NCI-H1694 (cell line): ENCODE data around the gene ACTR6.
"Not testable (repeated sequence)": the region's sequence is repeated elsewhere in the genome, so short reads cannot be mapped to it uniquely, and the experiment has no call there.

Source experiments
- DNase-seq: peaks from one replicate; lab custom pipeline; 2025; lab: John Stamatoyannopoulos, UW

ACTR6 gene

DNA sequence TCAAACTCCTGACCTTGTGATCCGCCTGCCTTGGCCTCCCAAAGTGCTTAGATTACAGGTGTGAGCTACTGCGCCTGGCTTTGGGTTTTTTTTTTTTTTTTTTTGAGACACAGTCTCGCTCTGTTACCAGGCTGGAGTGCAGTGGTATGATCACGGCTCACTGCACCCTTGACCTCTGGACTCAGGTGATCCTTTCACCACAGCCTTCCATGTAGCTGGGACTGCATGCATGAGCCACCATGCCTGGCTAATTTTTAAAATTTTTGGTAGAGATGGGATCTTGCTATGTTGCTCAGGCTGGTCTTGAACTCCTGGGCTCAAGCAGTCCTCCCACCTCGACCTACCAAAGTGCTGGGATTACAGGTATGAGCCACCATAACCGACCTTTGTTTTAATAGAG is 21.6 kb downstream of the ACTR6 start:
- not testable (repeated sequence) for DNase-seq

DNA sequence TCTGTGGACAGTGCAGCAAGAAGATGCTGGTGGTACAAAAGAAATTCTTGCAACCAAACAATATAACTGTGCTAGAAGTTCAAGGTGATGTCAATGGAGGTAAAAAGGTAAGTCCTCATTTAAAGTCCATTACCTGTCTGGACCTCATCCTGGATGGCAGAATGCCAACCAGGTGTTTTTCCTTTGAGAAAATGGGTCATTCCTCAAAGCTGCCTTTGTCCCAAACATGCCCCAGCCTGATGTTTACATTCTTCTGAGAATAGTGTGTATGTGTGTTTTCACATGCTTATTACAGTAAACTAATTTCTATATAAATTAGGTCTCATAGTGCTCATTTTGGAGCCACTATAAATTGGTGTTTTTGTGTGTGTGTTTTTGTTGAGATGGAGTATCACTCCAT is 24.9 kb downstream of the ACTR6 start:
- DNase-seq = no peak

DNA sequence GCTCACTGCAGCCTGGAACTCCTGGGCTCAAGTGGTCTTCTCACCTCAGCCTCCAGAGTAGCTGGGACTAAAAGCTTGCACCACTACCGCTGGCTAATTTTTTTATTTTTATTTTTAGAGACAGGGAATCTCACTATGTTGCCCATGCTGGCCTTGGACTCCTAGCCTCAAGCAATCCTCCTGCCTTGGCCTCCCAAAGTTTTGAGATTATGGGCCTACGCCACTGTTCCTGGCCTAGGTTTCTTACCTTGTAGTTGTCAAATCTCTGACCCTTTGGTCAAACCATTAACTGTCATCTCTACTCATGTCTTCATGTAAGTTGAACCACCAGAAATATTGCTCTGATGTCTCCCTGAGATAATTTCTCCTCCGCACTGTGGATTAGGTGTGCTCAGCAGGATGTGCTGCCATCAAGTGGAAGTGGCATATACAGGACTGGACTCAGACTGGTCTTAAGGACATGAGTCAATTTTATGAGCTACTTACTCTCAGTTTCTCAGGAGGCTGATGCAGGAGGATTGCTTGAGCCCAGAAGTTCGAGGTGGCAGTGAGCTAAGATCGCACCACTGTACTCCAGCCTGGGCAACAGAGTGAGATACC is 28.5 kb downstream of the ACTR6 start:
- DNase-seq = no peak

DNA sequence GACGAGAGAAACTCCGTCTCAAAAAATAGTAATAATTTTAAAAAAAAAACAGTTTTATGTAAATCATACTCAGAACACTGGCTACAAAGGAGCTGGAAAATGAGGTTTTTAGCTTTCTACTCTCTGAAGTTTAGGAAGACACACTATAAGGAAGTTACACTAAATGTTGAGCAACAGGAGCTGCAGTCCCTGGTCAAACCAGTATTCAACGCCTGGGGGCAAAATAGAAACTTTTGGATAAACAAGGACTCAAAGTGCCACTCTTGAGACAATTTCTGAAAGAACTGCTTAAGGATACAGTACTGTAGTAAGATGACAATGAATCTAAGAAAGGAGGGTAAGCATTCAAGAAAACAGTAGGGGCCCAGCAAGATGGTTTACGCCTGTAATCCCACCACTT is 29.3 kb downstream of the ACTR6 start:
- no peak for DNase-seq

DNA sequence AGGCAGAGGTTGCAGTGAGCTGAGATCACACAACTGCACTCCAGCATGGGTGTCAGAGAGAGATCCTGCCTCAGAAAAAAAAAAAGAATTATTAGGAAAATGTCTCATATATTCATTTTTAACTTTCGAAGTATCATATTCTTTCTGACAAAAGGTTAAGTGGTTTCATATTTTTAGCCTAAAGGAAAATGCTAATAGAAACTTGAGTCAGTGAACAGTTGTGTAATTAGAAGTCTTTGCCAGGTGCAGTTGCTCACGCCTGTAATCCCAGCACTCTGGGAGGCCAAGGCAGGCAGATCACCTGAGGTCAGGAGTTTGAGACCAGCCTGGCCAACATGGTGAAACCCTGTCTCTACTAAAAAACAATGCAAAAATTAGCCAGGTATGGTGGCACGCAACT is 31.3 kb downstream of the ACTR6 start:
- not testable (repeated sequence) for DNase-seq

DNA sequence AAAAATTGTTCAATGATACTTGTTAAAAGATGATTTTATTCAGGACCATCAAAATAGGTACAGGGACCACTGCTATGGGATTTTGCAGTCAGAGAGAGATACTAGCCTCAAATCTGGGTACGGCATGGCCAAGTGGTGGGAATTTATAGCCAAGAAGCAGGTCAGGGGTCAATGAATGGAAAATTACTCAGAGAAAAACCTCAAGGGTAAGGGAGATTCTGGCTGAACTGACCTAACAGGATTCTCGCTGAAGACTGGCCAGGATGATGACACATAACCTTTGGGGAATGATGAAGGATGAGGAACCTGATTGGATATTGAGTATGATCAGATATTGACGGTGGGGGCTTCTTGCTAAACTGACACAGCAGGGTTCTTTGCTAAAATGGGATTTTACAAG is 33.6 kb downstream of the ACTR6 start:
- DNase-seq = no peak

DNA sequence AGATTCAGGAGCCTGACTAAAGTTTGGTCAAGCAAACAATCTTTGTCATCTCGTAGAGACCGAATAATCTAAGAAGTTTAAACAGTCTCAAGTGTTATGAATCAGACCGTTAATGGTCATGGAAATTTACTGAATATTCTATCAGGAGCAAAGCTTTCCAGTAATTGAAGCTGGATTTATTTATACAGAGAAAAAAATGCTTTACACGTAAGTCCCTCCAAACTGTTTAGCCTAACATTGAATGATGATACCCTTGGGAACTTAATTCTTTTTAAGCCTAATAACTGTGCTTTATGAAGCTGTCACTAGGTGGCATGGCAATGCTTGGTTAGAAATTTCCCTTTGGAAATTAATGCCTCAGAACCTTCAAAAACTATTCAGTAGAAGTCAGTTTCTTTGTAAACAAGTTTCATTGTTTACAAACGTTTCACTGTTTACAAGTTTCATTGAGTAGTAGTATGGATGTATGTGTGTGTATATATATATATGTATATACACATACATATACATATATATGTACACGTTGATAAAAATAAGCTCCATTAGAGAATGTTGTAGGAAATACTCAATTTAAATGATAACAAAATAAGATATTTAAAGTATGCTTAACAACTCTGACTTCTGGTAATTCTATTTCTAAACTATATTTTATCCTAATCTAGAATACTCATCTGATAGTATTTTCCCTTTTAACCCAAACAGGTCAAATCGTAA is 34.1 kb downstream of the ACTR6 start:
- peak; percentile 59 for DNase-seq

DNA sequence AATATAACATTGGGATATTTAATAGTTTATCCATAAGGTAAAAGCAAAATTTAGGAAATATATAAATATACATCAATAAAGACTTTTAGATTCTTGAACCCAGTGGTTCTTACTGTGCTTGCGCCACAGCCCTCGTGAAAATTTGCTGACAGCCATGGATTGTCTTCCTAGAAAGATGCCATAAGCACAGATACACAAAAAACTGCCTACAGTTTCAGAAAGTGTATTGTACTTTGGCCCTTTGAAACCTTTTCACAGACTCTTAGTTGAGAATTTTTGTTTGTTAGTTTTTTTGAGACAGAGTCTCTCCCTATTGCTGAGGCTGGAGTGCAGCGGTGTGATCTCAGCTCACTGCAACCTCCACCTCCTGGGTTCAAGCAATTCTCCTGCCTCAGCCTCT is 38.2 kb downstream of the ACTR6 start:
- no peak for DNase-seq

DNA sequence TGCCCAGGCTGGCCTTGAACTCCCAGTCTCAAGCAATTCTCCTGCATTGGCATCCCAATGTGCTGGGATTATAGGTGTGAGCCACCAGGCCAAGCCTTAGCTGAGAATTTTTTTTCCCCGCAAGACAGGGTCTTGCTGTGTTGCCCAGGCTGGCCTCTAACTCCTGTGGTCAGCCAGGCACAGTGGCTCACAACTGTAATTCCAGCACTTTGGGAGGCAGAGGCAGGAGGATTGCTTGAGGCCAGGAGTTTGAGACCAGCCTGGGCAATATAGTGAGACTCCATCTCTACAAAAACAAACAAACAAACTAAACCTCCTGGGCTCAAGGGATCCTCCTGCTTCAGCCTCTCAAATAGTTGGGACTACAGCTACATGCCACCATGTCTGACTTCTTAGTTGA is 39.0 kb downstream of the ACTR6 start:
- no peak for DNase-seq

DNA sequence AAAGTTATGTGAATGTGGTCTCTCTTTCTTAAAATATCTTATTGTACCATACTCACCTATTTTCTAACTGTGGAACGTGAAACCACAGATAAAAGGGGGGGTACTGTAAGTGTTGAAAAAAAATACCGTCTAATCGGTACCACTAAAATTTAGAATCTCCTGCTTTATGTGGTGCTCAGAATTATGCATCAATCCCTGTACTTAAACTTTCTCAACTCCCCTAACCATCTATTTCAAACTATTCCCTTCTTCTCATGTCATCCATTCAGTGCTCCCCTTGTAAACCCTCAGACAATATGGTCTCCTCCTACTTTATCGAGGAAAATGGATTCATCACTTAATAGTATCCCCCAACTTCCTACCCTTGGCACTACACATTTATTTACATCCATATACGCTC is 42.5 kb downstream of the ACTR6 start:
- DNase-seq = no peak

DNA sequence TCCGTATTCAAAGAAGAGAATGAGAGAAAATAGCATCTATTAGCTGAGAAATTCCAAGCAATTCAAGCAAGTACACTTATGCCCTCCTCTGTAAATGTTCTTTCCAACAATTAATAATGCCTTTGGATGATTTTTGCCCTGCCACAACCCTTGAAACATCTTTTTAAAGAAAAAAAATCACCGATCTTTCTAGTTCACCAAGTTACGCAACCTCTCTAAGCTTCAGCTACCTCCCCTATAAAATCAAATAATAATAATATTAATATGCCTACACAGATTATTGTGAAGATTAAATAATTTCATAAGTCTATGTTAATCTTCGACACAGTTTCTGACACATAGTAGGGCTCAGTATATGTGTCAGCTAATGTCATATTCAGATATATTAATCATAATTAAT is 47.1 kb downstream of the ACTR6 start:
- no peak for DNase-seq

DNA sequence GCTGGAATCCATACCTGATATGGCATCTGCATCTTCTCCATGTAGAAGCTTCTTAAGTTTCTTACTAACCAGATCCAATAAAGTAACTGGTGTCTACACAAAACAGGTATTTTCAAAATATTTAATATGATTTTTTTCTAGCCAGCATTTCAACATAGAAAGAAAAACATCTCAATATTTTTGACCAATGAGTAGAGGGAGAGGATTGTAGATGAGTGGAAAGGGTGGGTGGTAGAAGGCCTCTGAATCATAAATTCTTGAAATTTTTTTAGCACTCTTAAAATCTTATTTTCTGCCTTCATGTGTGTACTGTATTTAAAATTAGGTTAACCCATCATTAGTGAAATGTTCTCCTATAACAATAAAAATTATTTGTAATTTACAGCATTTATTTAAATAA is 48.3 kb downstream of the ACTR6 start:
- no peak for DNase-seq

DNA sequence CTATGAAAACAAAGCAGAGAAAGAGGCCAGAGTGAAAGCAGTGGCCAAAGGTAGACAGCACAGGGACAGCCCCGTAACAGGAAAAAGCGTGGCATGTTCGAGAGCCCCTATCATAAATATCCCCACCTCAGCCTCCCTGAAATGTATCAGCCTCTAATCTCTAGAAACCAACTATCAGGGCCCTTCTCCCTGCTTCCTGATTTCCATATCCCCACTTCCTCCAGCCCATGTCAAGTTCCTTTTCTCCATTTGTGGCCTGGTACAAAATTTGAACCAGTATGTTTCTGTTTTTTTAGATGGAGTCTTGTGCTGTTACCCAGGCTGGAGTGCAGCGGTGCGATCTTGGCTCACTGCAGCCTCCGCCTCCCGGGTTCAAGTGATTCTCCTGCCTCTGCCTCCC is 49.3 kb downstream of the ACTR6 start:
- DNase-seq = no peak

DNA sequence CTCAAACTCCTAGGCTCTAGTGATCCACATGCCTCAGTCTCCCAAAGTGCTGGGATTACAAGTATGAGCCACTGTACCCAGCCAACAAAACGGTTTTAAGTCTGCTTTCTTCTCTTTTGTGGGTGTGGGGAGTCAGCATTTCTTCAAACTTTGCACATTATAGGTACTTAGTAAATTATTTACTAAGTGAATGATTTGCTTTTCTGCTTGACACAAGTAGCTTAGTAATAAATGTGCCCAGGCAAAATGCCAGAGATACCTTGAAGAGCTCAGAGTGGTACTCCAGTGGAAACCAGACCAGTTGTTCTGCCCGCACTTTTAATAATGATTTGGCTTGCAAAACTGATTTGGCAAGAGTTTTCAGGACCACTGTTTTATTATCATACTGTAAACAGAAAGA is 51.3 kb downstream of the ACTR6 start:
- no peak for DNase-seq

DNA sequence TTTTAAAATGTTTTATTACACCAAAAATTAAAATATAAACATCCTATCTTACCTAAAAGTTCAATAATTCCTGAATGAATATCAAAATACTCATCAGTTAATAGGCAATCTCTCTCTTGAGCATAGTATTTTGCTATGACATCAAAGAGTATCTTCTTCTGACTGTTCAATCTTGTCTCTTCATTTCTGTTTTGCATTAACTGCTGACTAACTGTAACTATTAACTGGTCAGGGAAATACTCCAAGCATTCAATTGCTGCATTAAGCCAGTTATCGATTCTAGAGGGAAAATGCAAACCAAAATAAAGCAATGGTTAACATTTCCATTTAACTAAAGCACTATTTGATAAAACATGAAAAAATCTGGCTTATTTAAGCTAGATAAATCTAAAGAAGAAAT is 52.8 kb downstream of the ACTR6 start:
- no peak for DNase-seq

DNA sequence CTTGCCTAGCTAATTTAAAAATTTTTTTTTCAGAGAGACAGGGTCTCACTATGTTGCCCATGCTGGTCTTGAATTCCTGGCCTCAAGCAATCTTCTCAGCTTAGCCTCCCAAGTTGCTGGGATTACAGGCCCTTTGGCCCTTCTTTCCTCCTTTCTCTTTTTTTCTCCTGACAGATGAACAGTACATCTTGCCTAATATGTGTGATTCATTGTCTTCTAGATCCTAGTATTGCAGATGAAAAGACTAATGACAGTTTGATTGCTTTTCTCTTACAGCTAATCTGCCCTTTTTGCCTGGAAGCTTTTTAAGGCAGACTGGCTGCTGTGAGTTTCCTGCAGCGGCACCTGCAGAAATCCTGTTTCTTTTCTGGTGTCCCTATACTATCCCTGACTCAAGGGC is 54.3 kb downstream of the ACTR6 start:
- no peak for DNase-seq

DNA sequence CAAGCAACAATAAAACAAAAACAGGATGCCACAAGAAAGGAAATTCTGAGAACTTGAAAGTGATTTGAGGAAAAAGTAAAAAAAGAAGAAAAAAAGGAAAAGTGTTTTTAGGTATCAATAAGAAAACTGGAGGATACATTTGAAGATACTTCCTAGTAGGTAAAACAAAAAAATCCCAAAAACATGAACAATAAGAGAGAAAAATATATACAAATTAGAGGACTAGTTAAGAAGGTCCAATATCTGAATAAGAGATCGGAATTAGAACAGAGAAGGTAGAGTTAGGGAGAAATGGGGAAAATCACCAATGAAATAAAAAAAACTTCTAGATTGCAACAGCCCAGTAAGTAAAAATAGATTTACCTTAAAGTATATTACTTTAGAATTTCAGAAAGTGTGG is 57.5 kb downstream of the ACTR6 start:
- no peak for DNase-seq

DNA sequence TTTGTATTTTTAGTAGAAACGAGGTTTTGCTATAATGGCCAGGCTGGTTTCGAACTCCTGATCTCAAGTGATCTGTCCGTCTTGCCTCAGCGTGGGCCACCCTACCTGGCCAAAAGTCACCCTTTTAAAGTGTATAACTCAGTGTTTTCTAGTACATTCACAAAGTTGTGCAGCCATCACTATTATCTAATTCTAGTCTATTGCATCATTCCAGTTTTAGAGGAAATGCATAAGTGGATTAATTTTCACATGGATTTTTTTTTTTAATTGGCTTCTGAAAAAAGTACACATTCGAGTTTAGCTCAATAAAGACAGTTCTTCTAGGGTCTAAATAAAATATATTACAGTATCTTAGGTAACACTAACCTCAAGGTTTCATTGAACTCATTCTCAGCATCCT is 62.5 kb downstream of the ACTR6 start:
- no peak for DNase-seq

DNA sequence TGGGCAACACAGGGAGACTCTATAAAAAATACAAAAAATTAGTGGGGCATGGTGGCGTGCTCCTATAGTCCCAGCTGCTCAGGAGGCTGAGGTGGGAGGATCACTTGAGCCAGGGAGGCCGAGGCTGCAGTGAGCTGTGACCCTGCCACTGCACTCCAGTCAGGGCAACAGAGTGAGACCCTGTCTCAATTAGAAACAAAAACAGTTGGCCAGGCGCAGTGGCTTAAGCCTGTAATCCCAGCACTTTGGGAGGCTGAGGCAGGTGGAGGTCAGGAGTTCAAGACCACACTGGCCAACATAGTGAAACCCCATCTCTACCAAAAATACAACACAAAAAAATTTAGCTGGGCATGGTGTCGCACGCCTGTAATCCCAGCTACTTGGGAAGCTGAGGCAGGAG is 64.5 kb downstream of the ACTR6 start:
- not testable (repeated sequence) for DNase-seq

DNA sequence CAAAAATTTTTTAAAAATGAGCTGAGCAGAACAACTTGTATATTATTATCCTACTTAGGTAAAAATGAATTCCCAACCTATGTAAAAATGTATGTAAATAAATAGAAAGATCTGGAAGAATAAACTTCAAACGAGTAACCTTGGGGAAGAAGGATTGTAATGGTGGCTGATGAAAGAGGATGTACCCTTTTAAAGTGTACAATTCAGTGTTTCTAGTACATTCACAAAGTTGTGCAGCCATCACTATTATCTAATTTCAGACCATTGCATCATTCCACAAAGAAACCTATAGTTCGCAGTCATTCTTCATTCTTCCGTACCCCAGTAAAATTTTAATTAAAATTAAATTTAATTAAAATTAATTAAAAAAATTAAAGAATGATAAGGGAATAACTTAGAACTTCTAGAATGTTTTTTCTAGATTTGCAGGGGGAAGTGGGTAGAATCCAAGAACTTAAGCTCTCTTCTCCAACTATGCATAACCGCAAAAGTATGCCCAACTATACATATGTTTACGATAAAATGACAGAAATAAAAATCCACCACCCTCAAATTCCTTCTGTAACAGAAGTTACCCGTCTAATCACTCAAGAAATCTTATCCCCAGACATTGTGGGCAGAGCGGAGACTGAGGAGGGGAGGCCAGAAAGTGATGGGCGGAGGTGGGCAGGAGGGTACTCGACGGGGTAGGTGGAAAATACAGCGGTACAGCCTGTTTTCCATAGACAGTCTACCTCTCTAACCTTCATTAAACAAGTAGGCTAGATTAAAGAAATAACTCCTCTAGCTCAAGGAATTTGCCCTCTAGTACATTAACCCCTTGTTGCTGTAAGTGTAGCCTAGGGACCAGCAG is 65.3 kb downstream of the ACTR6 start:
- DNase-seq = no peak

DNA sequence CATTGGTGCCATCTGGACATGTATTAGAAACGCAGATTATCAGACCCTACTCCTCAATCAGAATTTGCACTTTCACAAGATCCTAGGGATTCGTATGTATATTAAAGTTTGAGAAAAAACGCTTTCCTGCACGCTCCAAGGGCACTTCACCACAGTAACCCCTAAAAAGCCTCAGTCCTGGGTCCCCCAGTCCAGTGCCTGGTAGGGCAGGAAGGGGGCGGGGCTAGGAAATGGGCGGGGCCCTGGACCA is 65.9 kb downstream of the ACTR6 start:
- DNase-seq = no peak

DNA sequence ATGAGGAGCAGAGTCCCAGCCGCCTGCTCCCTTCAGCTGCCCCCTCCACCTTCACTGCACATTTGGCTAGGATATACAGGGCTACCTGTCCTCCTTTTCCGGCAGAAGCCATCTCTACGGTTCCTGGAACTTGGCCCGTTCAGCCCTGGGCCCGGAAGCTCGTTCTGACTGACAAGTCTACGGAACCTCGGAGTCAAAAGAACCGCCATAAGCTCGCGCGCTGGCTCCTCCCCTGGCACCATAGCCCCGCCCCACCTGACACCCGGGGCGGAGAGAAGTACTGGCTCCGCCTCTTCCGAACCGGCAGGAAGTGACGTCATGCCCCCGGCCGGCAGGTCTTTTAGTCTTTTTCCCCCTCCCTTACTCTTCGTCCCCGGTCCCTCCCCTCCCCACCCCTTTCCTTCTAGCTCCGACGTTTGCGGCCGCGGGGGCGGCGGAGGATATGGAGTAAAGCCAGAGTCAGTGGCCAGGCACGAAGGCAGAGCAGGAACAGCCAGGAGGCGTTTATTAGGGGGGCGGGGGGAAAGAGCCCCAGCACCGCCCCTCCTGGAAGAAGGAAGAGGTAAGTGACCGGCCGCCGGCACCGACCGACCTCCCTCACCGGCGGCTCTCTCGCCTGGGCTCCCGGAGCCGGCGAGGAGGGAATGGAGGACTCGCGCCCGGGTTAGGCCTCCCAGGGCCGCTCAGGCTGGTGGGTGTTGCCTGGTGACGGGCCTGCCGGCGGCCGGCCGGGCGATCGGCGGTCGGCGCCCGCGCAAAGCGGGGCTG is 66.4 kb downstream of the ACTR6 start, which contains the start of the genes DEPDC4 and SCYL2:
DEPDC4 (minus strand) TSS at position 245 of the 768 bp plus-strand sequence; CDS start at position 242, 3 bp downstream.
SCYL2 (plus strand) TSS at position 343 of the 768 bp plus-strand sequence. CDS start 15,794 bp downstream, outside the sequence.
- DNase-seq = peak; percentile 84
